Measurements from ENCODE around the gene TRIM41. TPM values are rescaled to one million over a fixed set of nuclear protein-coding genes. Genes with fewer than 3 reads are reported as not detected.

Gene TRIM41
- polyA plus RNA-seq, 1 of the 3 experiments (the other 2 are of a cell fraction): 35.9 TPM

GRCh38 chr5:181237729-181238385, 14.8 kb downstream of the TRIM41 start:
- H3K36me3 ChIP-seq (replicated peaks in 1 of 2; ENCODE audit: control insufficient read depth in 1 of 2, insufficient read depth in 2 of 2, low read length in 1 of 2): peaks cover 74 to 75% of the 10 kb centered on the region in 2 experiments
- no peak overlapping the region for H3K9ac ChIP-seq
- peaks cover 10 to 24% of the 10 kb centered on the region in 2 experiments; a peak in 2 of 4 replicates for H3K4me1 ChIP-seq (ENCODE audit: control insufficient read depth in 1 of 2, insufficient read depth in 2 of 2, low read depth in 1 of 2, low read length in 1 of 2)
- WGBS (ENCODE audit: low lambda C conversion rate): 92% methylated on average over 5 of the region's 5 CpGs
- H3K4me2 ChIP-seq: no peak overlapping the region
- H3K4me3 ChIP-seq (ENCODE audit: low read depth in 2 of 2, low read length in 1 of 2): no peak overlapping the region
- no peaks in the 10 kb centered on the region for H3K9me2 ChIP-seq
- H4K20me1 ChIP-seq (ENCODE audit: insufficient read depth): peaks cover 70% of the 10 kb centered on the region
- ChIA-PET POLR2A (interaction anchor here (1.3 kb wide), 1 partner anchor 14 kb away, joined by 7 read pairs; the partner anchor contains the start of gene TRIM41), CTCF (no interaction called here)
- no peak overlapping the region for H2AFZ ChIP-seq (ENCODE audit: low read depth)
- no peak for DNase-seq
- no peaks in the 10 kb centered on the region for H3K27me3 ChIP-seq (ENCODE audit: insufficient read depth)
- H3K27ac ChIP-seq (ENCODE audit: low read depth in 2 of 2, low read length in 1 of 2): peak overlapping the region in 1 of 2 experiments; percentile 96; a peak in 1 of 4 replicates
- peaks cover 82% of the 10 kb centered on the region for H3F3A ChIP-seq (replicated peaks; ENCODE audit: insufficient read depth)
- no peaks in the 10 kb centered on the region for H3K9me3 ChIP-seq
- peaks cover 50% of the 10 kb centered on the region for H3K79me2 ChIP-seq (ENCODE audit: insufficient read depth)
- no peak for TF ChIP-seq TCF12 (IDR thresholded peaks at IDR 0.05)
- no peak for TF ChIP-seq JUND (IDR thresholded peaks at IDR 0.05)
- no peak for TF ChIP-seq GATA2 (CRISPR knock-in tag; IDR thresholded peaks at IDR 0.05)

GRCh38 chr5:181239062-181239663, 16.1 kb downstream of the TRIM41 start:
- peaks cover 10 to 24% of the 10 kb centered on the region in 2 experiments; a peak in 2 of 4 replicates for H3K4me1 ChIP-seq (ENCODE audit: control insufficient read depth in 1 of 2, insufficient read depth in 2 of 2, low read depth in 1 of 2, low read length in 1 of 2)
- WGBS (ENCODE audit: low lambda C conversion rate): 94% methylated on average over 9 of the region's 9 CpGs
- peaks cover 59% of the 10 kb centered on the region for H3K79me2 ChIP-seq (ENCODE audit: insufficient read depth)
- peak overlapping the region in 1 of 2 experiments; percentile 96; a peak in 2 of 4 replicates for H3K27ac ChIP-seq (ENCODE audit: low read depth in 2 of 2, low read length in 1 of 2)
- TF ChIP-seq USF2 (IDR thresholded peaks at IDR 0.05; ENCODE audit: borderline replicate concordance, low read depth, low read length) (no peak), MXI1 (IDR thresholded peaks at IDR 0.05; ENCODE audit: low read depth, low read length) (no peak), EZH2phosphoT487 (IDR thresholded peaks at IDR 0.05; ENCODE audit: borderline replicate concordance, low read depth) (no peak), MAX (IDR thresholded peaks at IDR 0.05; ENCODE audit: low read depth) (no peak), IRF3 (IDR thresholded peaks at IDR 0.05; ENCODE audit: low read depth, low read length) (no peak), POLR2AphosphoS5 (IDR thresholded peaks at IDR 0.05; ENCODE audit: low read depth, low read length) (no peak), REST (IDR thresholded peaks at IDR 0.05; ENCODE audit: low read depth, low read length) (no peak), FOSL2 (IDR thresholded peaks at IDR 0.05; ENCODE audit: borderline replicate concordance, low read depth) (no peak)
- H2AFZ ChIP-seq (ENCODE audit: low read depth): no peak overlapping the region
- no peak for DNase-seq
- H3K9me3 ChIP-seq: no peaks in the 10 kb centered on the region
- H3K36me3 ChIP-seq (replicated peaks in 1 of 2; ENCODE audit: control insufficient read depth in 1 of 2, insufficient read depth in 2 of 2, low read length in 1 of 2): peaks cover 63 to 78% of the 10 kb centered on the region in 2 experiments
- POLR2A ChIA-PET: no interaction called here
- H3F3A ChIP-seq (replicated peaks; ENCODE audit: insufficient read depth): peaks cover 82% of the 10 kb centered on the region
- no peak overlapping the region for H3K9ac ChIP-seq
- H3K4me3 ChIP-seq (ENCODE audit: low read depth in 2 of 2, low read length in 1 of 2): no peak overlapping the region
- H4K20me1 ChIP-seq (ENCODE audit: insufficient read depth): peaks cover 75% of the 10 kb centered on the region
- no peaks in the 10 kb centered on the region for H3K27me3 ChIP-seq (ENCODE audit: insufficient read depth)
- no peaks in the 10 kb centered on the region for H3K9me2 ChIP-seq
- 0 out of 2 replicates have a peak overlapping the region, but pooled peaks have one; percentile 85 for H3K4me2 ChIP-seq
- CTCF ChIA-PET: interaction anchor here (1.3 kb wide), 1 partner anchor 55 kb away, joined by 3 read pairs; no protein-coding TSS in a partner anchor
